Osteocyte (in vitro differentiated cells): ENCODE measurements around the gene CENPP. TPM values are rescaled to one million over a fixed set of nuclear protein-coding genes. Genes with fewer than 3 reads are reported as not detected.

ENCODE experiments used
- DNase-seq: peaks from one replicate; pipeline ENCODE4 v3.0.0; 2021; ENCODE audit warnings: mixed read lengths; ENCODE audit not compliant: unreplicated experiment; ENCODE audit errors: extremely low spot score
- H3K27ac Mint-ChIP-seq: one replicate; pipeline ENCODE4 v1.8.0; 2021; ENCODE audit warnings: mild to moderate bottlenecking, mixed read lengths; ENCODE audit not compliant: unreplicated experiment
- H3K27me3 Mint-ChIP-seq: one replicate; pipeline ENCODE4 v1.8.0; 2021; ENCODE audit warnings: mixed read lengths; ENCODE audit not compliant: unreplicated experiment
- H3K36me3 Mint-ChIP-seq: one replicate; pipeline ENCODE4 v1.8.0; 2021; ENCODE audit warnings: mixed read lengths; ENCODE audit not compliant: unreplicated experiment
- H3K4me1 Mint-ChIP-seq: one replicate; pipeline ENCODE4 v1.8.0; 2021; ENCODE audit warnings: mixed read lengths; ENCODE audit not compliant: unreplicated experiment
- H3K4me3 Mint-ChIP-seq: one replicate; pipeline ENCODE4 v1.8.0; 2021; ENCODE audit warnings: mild to moderate bottlenecking, moderate library complexity, mixed read lengths; ENCODE audit not compliant: unreplicated experiment
- H3K9me3 Mint-ChIP-seq: one replicate; pipeline ENCODE4 v1.8.0; 2021; ENCODE audit warnings: mixed read lengths; ENCODE audit not compliant: unreplicated experiment
- CTCF ChIP-seq: fragments of 200-600 bp; sonication (generic); IDR thresholded peaks from 2 replicates; pipeline ENCODE4 v1.5.0; 2021; ENCODE audit warnings: antibody characterized with exemption, mild to moderate bottlenecking, moderate library complexity
- total RNA-seq: library from RNA; stranded (reverse); gene quantifications from 2 replicates; pipeline ENCODE4 v1.2.1, GENCODE V29; 2021

The CENPP gene
- total RNA-seq, 1 donor from 2014 or later: 11.6 TPM

GRCh38 chr9:92658611-92659010, 332.9 kb downstream of the CENPP start:
- H3K36me3 Mint-ChIP-seq: peaks cover 15% of the 10 kb centered on the region
- no peaks in the 10 kb centered on the region for H3K9me3 Mint-ChIP-seq
- H3K27me3 Mint-ChIP-seq: no peaks in the 10 kb centered on the region
- H3K4me1 Mint-ChIP-seq: peaks cover 32% of the 10 kb centered on the region
- no peak for TF ChIP-seq CTCF
- no peak overlapping the region for H3K4me3 Mint-ChIP-seq
- H3K27ac Mint-ChIP-seq: no peak overlapping the region
- no peak for DNase-seq

- H3K4me1 Mint-ChIP-seq: peaks cover 24% of the 10 kb centered on the region
- no peaks in the 10 kb centered on the region for H3K27me3 Mint-ChIP-seq
- H3K36me3 Mint-ChIP-seq: peaks cover 15% of the 10 kb centered on the region
- no peak overlapping the region for H3K27ac Mint-ChIP-seq
- no peak for TF ChIP-seq CTCF
- DNase-seq: no peak
- H3K4me3 Mint-ChIP-seq: no peak overlapping the region
- no peaks in the 10 kb centered on the region for H3K9me3 Mint-ChIP-seq
These were observed 333.8 kb downstream of the CENPP start for GRCh38 chr9:92659601-92660000.

GRCh38 chr9:92660266-92660665, 334.5 kb downstream of the CENPP start:
- no peak overlapping the region for H3K4me3 Mint-ChIP-seq
- peaks cover 20% of the 10 kb centered on the region for H3K4me1 Mint-ChIP-seq
- H3K27me3 Mint-ChIP-seq: no peaks in the 10 kb centered on the region
- no peak for TF ChIP-seq CTCF
- H3K9me3 Mint-ChIP-seq: no peaks in the 10 kb centered on the region
- peaks cover 15% of the 10 kb centered on the region for H3K36me3 Mint-ChIP-seq
- no peak overlapping the region for H3K27ac Mint-ChIP-seq
- no peak for DNase-seq

- Mint-ChIP-seq H3K27ac (peak overlapping the region; percentile 14), H3K4me3 (no peak overlapping the region), H3K27me3 (no peaks in the 10 kb centered on the region), H3K36me3 (peaks cover 11% of the 10 kb centered on the region), H3K4me1 (peaks cover 21% of the 10 kb centered on the region), H3K9me3 (no peaks in the 10 kb centered on the region)
- no peak for DNase-seq
- TF ChIP-seq CTCF: no peak
These were observed 335.4 kb downstream of the CENPP start for GRCh38 chr9:92661127-92661526.

- H3K27ac Mint-ChIP-seq: no peak overlapping the region
- no peak for DNase-seq
- peaks cover 5% of the 10 kb centered on the region for H3K36me3 Mint-ChIP-seq
- no peaks in the 10 kb centered on the region for H3K9me3 Mint-ChIP-seq
- H3K4me3 Mint-ChIP-seq: no peak overlapping the region
- peaks cover 19% of the 10 kb centered on the region for H3K4me1 Mint-ChIP-seq
- no peak for TF ChIP-seq CTCF
- no peaks in the 10 kb centered on the region for H3K27me3 Mint-ChIP-seq
These were observed 336.0 kb downstream of the CENPP start for GRCh38 chr9:92661743-92662142.
